NCI-H2196 (cell line): ENCODE results near the gene LCLAT1.

Experiments used
- DNase-seq: peaks from one replicate; lab custom pipeline; 2025; ENCODE audit not compliant: unreplicated experiment; lab: John Stamatoyannopoulos, UW

LCLAT1 gene

DNA sequence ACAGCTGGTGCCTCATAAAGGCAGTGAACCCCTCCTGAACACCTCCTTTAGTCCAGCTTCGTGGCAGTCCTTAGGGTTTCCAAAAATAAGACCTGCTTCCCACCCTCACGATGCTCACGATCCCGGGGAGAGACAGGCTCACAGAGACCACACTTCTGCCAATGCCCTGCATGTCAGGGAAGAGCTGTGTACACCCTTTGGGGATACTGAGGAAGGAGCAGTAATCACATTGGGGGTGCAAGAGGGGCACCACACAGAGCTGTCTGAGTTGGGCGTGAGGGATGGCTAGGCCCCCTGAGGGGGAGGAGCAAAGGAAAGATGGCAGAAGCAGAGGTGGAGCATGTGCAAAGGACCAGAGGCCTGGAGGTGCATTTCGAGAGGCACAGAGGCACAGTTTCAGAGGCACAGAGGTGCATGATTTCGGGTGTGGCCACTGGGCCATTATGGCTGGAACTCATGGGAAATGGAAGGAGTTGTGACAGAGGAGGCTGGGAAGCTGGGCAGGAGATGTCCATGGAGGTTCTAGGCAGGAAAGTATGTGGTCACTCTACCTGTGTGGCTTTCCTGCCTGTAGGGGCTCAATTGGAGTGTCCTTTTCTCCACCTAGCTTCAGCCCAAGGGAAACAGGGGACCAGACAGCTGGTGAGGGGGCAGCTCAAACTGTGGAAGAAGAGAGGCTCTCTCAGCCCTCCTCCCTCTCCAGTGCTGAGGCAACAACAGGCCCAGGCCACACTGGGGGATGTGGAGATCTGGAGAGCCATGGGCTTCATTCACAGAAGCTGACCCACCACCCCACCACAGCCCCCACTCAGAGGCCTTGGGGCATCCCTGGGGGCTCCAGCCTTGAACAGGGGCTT is 244.3 kb downstream of the LCLAT1 start:
- no peak for DNase-seq

- DNase-seq: peak; percentile 24
These were observed 245.1 kb downstream of the LCLAT1 start for GRCh38 chr2:30691948-30692828.

GRCh38 chr2:30692829-30693275 is 245.8 kb downstream of the LCLAT1 start:
- DNase-seq: no peak
